HepG2 (cell line): ENCODE data around the gene FUCA1. TPM values are rescaled to one million over a fixed set of nuclear protein-coding genes. Genes with fewer than 3 reads are reported as not detected.

Source experiments
- ATAC-seq: fragments of 200-7000 bp; cut with Tn5 transposase; 3 replicates; pipeline ENCODE4 v1.9.1; 2020; ENCODE audit warnings: mild to moderate bottlenecking, moderate library complexity
- BruUV-seq: library from RNA; stranded (reverse); fragments of 400-500 nt; replicated peaks from 2 replicates; lab custom pipeline; 2021; lab: Mats Ljungman, UMichigan
- CTCF ChIA-PET: fragments of 300-600 bp; formaldehyde crosslinking; extraction: SDS; loops from one replicate; lab custom pipeline; 2021; ENCODE audit warnings: low total read pairs, inconsistent platforms, low intra/inter-chr PET ratio; lab: Yijun Ruan, JAX
- POLR2A ChIA-PET: fragments of 350-600 bp; sonication (Branson Sonifier 250); formaldehyde crosslinking; loops from one replicate; lab custom pipeline; 2020; ENCODE audit warnings: antibody characterized with exemption, inconsistent platforms; lab: Yijun Ruan, JAX
- DNase-seq: peaks from one replicate; pipeline ENCODE4 v3.0.0-alpha.2; 2015; ENCODE audit warnings: low spot score
- FAIRE-seq: peaks from 3 replicates; lab custom pipeline; 2011; peaks lifted over from hg19 to GRCh38; lab: Jason Lieb, UNC
- H2AFZ ChIP-seq: one replicate; pipeline ENCODE4 v1.6.1; 2011; ENCODE audit warnings: low read length, inconsistent platforms
- H3K27ac ChIP-seq: fragments of 300-600 bp; 3 replicates; pipeline ENCODE4 v1.8.0; 2011; ENCODE audit warnings: mixed run types, mild to moderate bottlenecking, mixed read lengths, low read length, inconsistent platforms; ENCODE audit not compliant: insufficient read depth; ENCODE audit errors: extremely low read length
- H3K27me3 ChIP-seq, 2 experiments: fragments of 200-600 bp in 1 of 2; 2 replicates in 1 of 2; 3 replicates in 1 of 2; pipeline versions ENCODE4 v1.6.0 to v1.8.0; 2011; ENCODE audit warnings: low read length in 2 of 2, mild to moderate bottlenecking in 2 of 2, moderate library complexity in 2 of 2, inconsistent platforms in 1 of 2; ENCODE audit not compliant: insufficient read depth in 2 of 2, control insufficient read depth in 1 of 2
- H3K36me3 ChIP-seq, 2 experiments: fragments of 200-600 bp in 1 of 2; replicated peaks in 1 of 2; 2 replicates in 1 of 2; 3 replicates in 1 of 2; pipeline versions ENCODE4 v1.5.1 to v1.8.0; 2011; ENCODE audit warnings: low read length in 2 of 2, inconsistent platforms in 1 of 2; ENCODE audit not compliant: insufficient read depth in 2 of 2, control insufficient read depth in 1 of 2
- H3K4me1 ChIP-seq: 2 replicates; pipeline ENCODE4 v1.5.1; 2012; ENCODE audit warnings: low read length, inconsistent platforms; ENCODE audit not compliant: insufficient read depth
- H3K4me2 ChIP-seq: 2 replicates; pipeline ENCODE4 v1.6.0; 2011; ENCODE audit warnings: low read depth, low read length, inconsistent platforms
- H3K4me3 ChIP-seq, 3 experiments: fragments of 200-600 bp in 1 of 3; sonication (generic), shearing (Covaris generic) in 1 of 3; replicated peaks in 1 of 3; 2 replicates each; pipeline ENCODE4 v1.5.1; 2011 to 2016; ENCODE audit warnings: low read length in 3 of 3, inconsistent platforms in 2 of 3, low read depth in 2 of 3, mild to moderate bottlenecking in 2 of 3, control low read depth in 1 of 3, mixed read lengths in 1 of 3; ENCODE audit not compliant: insufficient read depth in 1 of 3
- H3K79me2 ChIP-seq: one replicate; pipeline ENCODE4 v1.6.1; 2011; ENCODE audit warnings: low read length, inconsistent platforms; ENCODE audit not compliant: insufficient read depth
- H3K9ac ChIP-seq: 2 replicates; pipeline ENCODE4 v1.6.0; 2011; ENCODE audit warnings: mild to moderate bottlenecking, low read depth, low read length, inconsistent platforms; ENCODE audit not compliant: insufficient read depth
- H3K9me3 ChIP-seq: 2 replicates; pipeline ENCODE4 v1.5.1; 2012; ENCODE audit warnings: mild to moderate bottlenecking, low read length
- H4K20me1 ChIP-seq: 2 replicates; pipeline ENCODE4 v1.6.0; 2011; ENCODE audit warnings: inconsistent platforms, mild to moderate bottlenecking, low read length, moderate library complexity; ENCODE audit not compliant: insufficient read depth
- AGO2 ChIP-seq: fragments of 200-400 bp; formaldehyde crosslinking; optimal IDR thresholded peaks from 2 replicates; pipeline ENCODE3; 2017; ENCODE audit warnings: mild to moderate bottlenecking, low read depth, low read length, moderate library complexity
- CREBL2 ChIP-seq: sonication (generic); formaldehyde crosslinking; IDR thresholded peaks from 2 replicates; pipeline ENCODE4 v1.8.1; 2023; ENCODE audit warnings: missing genetic modification reagents, mild to moderate bottlenecking, borderline replicate concordance
- ELK4 ChIP-seq: sonication (generic); formaldehyde crosslinking; IDR thresholded peaks from 2 replicates; pipeline ENCODE4 v1.9.0; 2021; ENCODE audit warnings: missing genetic modification reagents, borderline replicate concordance
- FOXK2 ChIP-seq: fragments of 450-650 bp; IDR thresholded peaks from 2 replicates; pipeline ENCODE4 v1.6.1; 2016
- GATAD1 ChIP-seq: IDR thresholded peaks from 2 replicates; pipeline ENCODE4 v1.6.1; 2016; ENCODE audit warnings: missing genetic modification reagents, missing compliant biosample characterization
- GRHL1 ChIP-seq: sonication (generic); formaldehyde crosslinking; conservative IDR thresholded peaks from 2 replicates; pipeline ENCODE4 v1.8.0; 2022; ENCODE audit warnings: missing genetic modification reagents
- IRX3 ChIP-seq: sonication (generic); formaldehyde crosslinking; IDR thresholded peaks from 2 replicates; pipeline ENCODE4 v1.8.1; 2023; ENCODE audit warnings: mild to moderate bottlenecking, low read depth, missing genetic modification reagents, borderline replicate concordance
- RBM39 ChIP-seq: fragments of 200-400 bp; formaldehyde crosslinking; IDR thresholded peaks from one replicate; pipeline ENCODE4 v1.6.1; 2018; ENCODE audit warnings: antibody characterized with exemption, mild to moderate bottlenecking, low read depth, low read length; ENCODE audit not compliant: poor library complexity, severe bottlenecking
- REPIN1 ChIP-seq: sonication (generic); formaldehyde crosslinking; IDR thresholded peaks from 2 replicates; pipeline ENCODE4 v1.8.0; 2022; ENCODE audit warnings: missing genetic modification reagents, low read depth, mild to moderate bottlenecking, borderline replicate concordance
- SNAPC4 ChIP-seq: sonication (generic); formaldehyde crosslinking; IDR thresholded peaks from 2 replicates; pipeline ENCODE4 v1.4.0; 2020; ENCODE audit warnings: mild to moderate bottlenecking, missing genetic modification reagents
- ZBTB38 ChIP-seq: sonication (generic); formaldehyde crosslinking; IDR thresholded peaks from 2 replicates; pipeline ENCODE4 v1.5.1; 2020; ENCODE audit warnings: mild to moderate bottlenecking, missing genetic modification reagents
- ZFY ChIP-seq: sonication (generic); formaldehyde crosslinking; IDR thresholded peaks from 2 replicates; pipeline ENCODE4 v1.4.0; 2020; ENCODE audit warnings: missing genetic modification reagents
- ZNF263 ChIP-seq: sonication (generic); formaldehyde crosslinking; IDR thresholded peaks from 2 replicates; pipeline ENCODE4 v1.4.0; 2020; ENCODE audit warnings: missing genetic modification reagents
- ZNF441 ChIP-seq: sonication (generic); formaldehyde crosslinking; IDR thresholded peaks from 2 replicates; pipeline ENCODE4 v1.7.0; 2021; ENCODE audit warnings: missing genetic modification reagents, borderline replicate concordance
- ZNF546 ChIP-seq: sonication (generic); formaldehyde crosslinking; conservative IDR thresholded peaks from 2 replicates; pipeline ENCODE4 v1.8.1; 2023; ENCODE audit warnings: mild to moderate bottlenecking, missing genetic modification reagents
- ZNF713 ChIP-seq: sonication (generic); formaldehyde crosslinking; IDR thresholded peaks from 2 replicates; pipeline ENCODE4 v1.4.0; 2020; ENCODE audit warnings: mild to moderate bottlenecking, missing genetic modification reagents
- ZSCAN25 ChIP-seq: sonication (generic); formaldehyde crosslinking; IDR thresholded peaks from 2 replicates; pipeline ENCODE4 v1.8.0; 2022; ENCODE audit warnings: mild to moderate bottlenecking, missing genetic modification reagents
- WGBS: methylation state at CpG from one replicate; pipeline ENCODE4 v1.1.6; 2017; ENCODE audit warnings: low lambda C conversion rate; 5-methylcytosine and 5-hydroxymethylcytosine counted together
- in situ Hi-C: cut with HindIII; loops from 2 replicates; pipeline ENCODE4 v1.10.0; 2017; ENCODE audit warnings: low pct_unique_long_range_greater_than_20kb; ENCODE audit not compliant: extremely low pct_ligation_motif_present
- intact Hi-C: fragments of 100-400 bp; cut with micrococcal nuclease; formaldehyde crosslinking; loops from one replicate; pipeline ENCODE4 v1.10.0; 2022; ENCODE audit not compliant: unreplicated experiment
- polyA plus RNA-seq, 8 experiments: library from polyadenylated mRNA; depleted of rRNA in 3 of 8; stranded (reverse) in 7 of 8; unstranded in 1 of 8; fragments of >200 nt; fragmentation: Illumina TruSeq in 4 of 8; extraction: Trizol in 4 of 8; gene quantifications; 2 replicates each; pipeline versions ENCODE4 v1.2.1 to v1.2.3, GENCODE V29; 2011 to 2016; ENCODE audit warnings: low read depth in 4 of 8, missing spikeins in 1 of 8, mixed read lengths in 1 of 8; ENCODE audit not compliant: insufficient read depth in 1 of 8
- total RNA-seq, 5 experiments: library from RNA; depleted of rRNA; stranded (reverse); fragments of >200 nt; fragmentation: Illumina TruSeq; extraction: Trizol; gene quantifications; 2 replicates each; pipeline ENCODE4 v1.2.3, GENCODE V29; 2016; ENCODE audit warnings: low read depth in 1 of 5

Gene FUCA1
- total and polyA plus RNA-seq, 2 of the 13 experiments (the other 11 are each of a cell fraction or from before 2014, with no cell fraction given) = 32.7 to 33.6 TPM

- Histone ChIP-seq H3K36me3 (peaks cover 9 to 35% of the 10 kb centered on the region in 2 experiments; a peak in 4 of 5 replicates), H3K79me2 (peaks cover 9% of the 10 kb centered on the region), H3K27me3 (no peaks in the 10 kb centered on the region; a peak in 1 of 5 replicates), H3K4me1 (peaks cover 47% of the 10 kb centered on the region), H3K27ac (peak overlapping the region; percentile 95), H4K20me1 (peaks cover 9% of the 10 kb centered on the region; the same call in 1 of the 2 replicates), H3K4me2 (peak overlapping the region; percentile 94), H3K9me3 (no peaks in the 10 kb centered on the region), H3K4me3 (peak overlapping the region in 1 of 3 experiments; percentile 92; a peak in 2 of 6 replicates), H2AFZ (no peak overlapping the region), H3K9ac (peak overlapping the region; percentile 93)
- ATAC-seq = no peak
- ChIA-PET CTCF (no interaction called here), POLR2A (interaction anchor here (0.7 to 10.9 kb wide), 9 partner anchors 8 to 223 kb away, joined by 3 to 154 read pairs (median 6); partner anchors contain the start of genes HMGCL, LYPLA2, PITHD1 and RPL11)
- 100% methylated on average over 3 of the region's 12 CpGs for WGBS
- intact Hi-C loops (loop anchor here (1.0 kb wide), 1 partner anchor 26 kb away; no protein-coding TSS in a partner anchor), in situ Hi-C loops (no loop called here)
- BruUV-seq = no TSS peak
- no peak for DNase-seq
- FAIRE-seq = no peak
- TF ChIP-seq SNAPC4 (CRISPR knock-in tag) (no peak), GATAD1 (CRISPR knock-in tag) (no peak), CREBL2 (no peak), ELK4 (no peak), GRHL1 (CRISPR knock-in tag) (no peak), ZBTB38 (CRISPR knock-in tag) (peak; percentile 82; the same call in 1 of the 2 replicates), RBM39 (peak; percentile 7), AGO2 (peak; percentile 75), FOXK2 (no peak), IRX3 (no peak), ZNF441 (no peak), ZSCAN25 (CRISPR knock-in tag) (no peak), REPIN1 (CRISPR knock-in tag) (no peak), ZNF713 (no peak), ZFY (CRISPR knock-in tag) (no peak), ZNF546 (CRISPR knock-in tag) (no peak), ZNF263 (CRISPR knock-in tag) (no peak)
Observed at GRCh38 chr1:23798662-23799142, 69.4 kb downstream of the FUCA1 start.
